Endothelial cell of umbilical vein (primary cell): ENCODE data around the gene TUFT1.

Experiments used
- EZH2 ChIP-seq: IDR thresholded peaks from 2 replicates; pipeline ENCODE4 v1.6.1; 2012; ENCODE audit warnings: borderline replicate concordance, low read depth, mild to moderate bottlenecking, moderate library complexity, low read length, inconsistent platforms; ENCODE audit not compliant: severe bottlenecking
- GATA2 ChIP-seq: IDR thresholded peaks from 2 replicates; pipeline ENCODE4 v1.7.0; 2011; ENCODE audit warnings: low read depth, mild to moderate bottlenecking, moderate library complexity, mixed read lengths, low read length; ENCODE audit not compliant: insufficient read length, insufficient read depth
- JUN ChIP-seq: IDR thresholded peaks from 2 replicates; pipeline ENCODE4 v1.6.1; 2011; ENCODE audit warnings: borderline replicate concordance, low read depth; ENCODE audit not compliant: insufficient read length, insufficient read depth
- MYC ChIP-seq: IDR thresholded peaks from one replicate; pipeline ENCODE4 v1.6.1; 2011; ENCODE audit warnings: mild to moderate bottlenecking, low read depth, low read length
- POLR2A ChIP-seq: IDR thresholded peaks from 2 replicates; pipeline ENCODE4 v1.6.1; 2012; ENCODE audit warnings: low read depth, mild to moderate bottlenecking, control low read depth, low read length
- POLR2AphosphoS5 ChIP-seq: IDR thresholded peaks from 2 replicates; pipeline ENCODE4 v1.6.1; 2012; ENCODE audit warnings: low read depth, mild to moderate bottlenecking, control low read depth, low read length, moderate library complexity; ENCODE audit not compliant: insufficient read depth
- TF ChIP-seq, protein P1 (sequence below), 2 donors: IDR thresholded peaks; 1 replicate in 1 of 2; 2 replicates in 1 of 2; pipeline ENCODE4 v1.5.1; 2011; ENCODE audit warnings: low read length in 2 of 2, mild to moderate bottlenecking in 2 of 2, moderate library complexity in 2 of 2, control low read depth in 1 of 2, inconsistent platforms in 1 of 2, low read depth in 1 of 2; ENCODE audit not compliant: insufficient read depth in 1 of 2; ENCODE audit errors: extremely low read depth in 1 of 2
- TF ChIP-seq, protein P2 (sequence below): IDR thresholded peaks from 2 replicates; pipeline ENCODE4 v1.6.1; 2011; ENCODE audit not compliant: insufficient read depth, insufficient read length

DNA sequence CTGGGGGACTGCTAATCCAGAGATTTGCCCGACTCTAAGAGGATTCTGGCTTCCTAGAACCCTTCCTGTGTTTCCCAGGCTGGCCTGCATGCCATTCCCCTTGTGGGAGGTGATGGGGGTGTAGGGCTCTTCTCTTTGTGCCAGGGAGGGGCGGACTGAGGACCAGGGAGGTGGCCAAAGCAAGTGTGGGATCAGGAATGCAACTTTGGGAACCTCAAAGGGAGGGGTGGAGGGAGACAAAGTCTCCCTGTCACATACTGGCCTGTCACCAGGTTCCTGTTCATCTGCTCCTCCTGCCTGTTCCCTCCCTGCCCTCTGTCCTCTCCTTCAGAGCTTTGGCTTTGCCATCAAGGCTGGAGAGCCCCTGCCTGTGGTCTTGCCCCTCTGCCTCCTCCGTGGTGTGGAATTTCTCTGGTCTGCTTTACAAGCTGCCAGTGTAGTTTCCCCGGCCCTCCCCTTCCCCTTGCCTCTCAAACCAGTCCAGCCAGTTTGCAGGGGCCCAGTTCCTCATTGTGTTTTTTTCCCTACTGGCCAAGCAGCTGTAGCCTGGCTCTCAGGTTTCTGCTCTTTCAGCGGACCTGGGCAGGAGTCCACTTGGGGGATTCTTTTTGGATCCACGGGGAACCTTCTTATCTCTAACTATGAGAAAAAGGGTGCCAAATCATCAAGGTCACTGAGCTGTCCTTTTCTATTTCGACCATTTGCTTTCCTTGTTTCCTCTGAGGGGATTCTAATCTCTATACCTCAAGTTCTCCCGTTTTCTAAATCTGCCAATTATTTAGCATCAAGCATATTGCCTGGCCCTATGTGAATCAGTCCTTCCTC, 27.1 kb upstream of the TUFT1 start:
- no peak for TF ChIP-seq POLR2AphosphoS5
- TF ChIP-seq, protein P1, sequence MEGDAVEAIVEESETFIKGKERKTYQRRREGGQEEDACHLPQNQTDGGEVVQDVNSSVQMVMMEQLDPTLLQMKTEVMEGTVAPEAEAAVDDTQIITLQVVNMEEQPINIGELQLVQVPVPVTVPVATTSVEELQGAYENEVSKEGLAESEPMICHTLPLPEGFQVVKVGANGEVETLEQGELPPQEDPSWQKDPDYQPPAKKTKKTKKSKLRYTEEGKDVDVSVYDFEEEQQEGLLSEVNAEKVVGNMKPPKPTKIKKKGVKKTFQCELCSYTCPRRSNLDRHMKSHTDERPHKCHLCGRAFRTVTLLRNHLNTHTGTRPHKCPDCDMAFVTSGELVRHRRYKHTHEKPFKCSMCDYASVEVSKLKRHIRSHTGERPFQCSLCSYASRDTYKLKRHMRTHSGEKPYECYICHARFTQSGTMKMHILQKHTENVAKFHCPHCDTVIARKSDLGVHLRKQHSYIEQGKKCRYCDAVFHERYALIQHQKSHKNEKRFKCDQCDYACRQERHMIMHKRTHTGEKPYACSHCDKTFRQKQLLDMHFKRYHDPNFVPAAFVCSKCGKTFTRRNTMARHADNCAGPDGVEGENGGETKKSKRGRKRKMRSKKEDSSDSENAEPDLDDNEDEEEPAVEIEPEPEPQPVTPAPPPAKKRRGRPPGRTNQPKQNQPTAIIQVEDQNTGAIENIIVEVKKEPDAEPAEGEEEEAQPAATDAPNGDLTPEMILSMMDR (IDR thresholded peaks at IDR 0.05; ENCODE audit: extremely low read depth in 1 of 2, insufficient read depth in 1 of 2, low read depth in 1 of 2, low read length in 2 of 2) = no peak
- TF ChIP-seq, protein P2, sequence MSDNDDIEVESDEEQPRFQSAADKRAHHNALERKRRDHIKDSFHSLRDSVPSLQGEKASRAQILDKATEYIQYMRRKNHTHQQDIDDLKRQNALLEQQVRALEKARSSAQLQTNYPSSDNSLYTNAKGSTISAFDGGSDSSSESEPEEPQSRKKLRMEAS = no peak
- no peak for TF ChIP-seq GATA2
- no peak for TF ChIP-seq EZH2
- TF ChIP-seq POLR2A = no peak
- TF ChIP-seq MYC = no peak
- TF ChIP-seq JUN = no peak
